ENCODE data around the gene FOXP1.

- TF ChIP-seq, protein P1, sequence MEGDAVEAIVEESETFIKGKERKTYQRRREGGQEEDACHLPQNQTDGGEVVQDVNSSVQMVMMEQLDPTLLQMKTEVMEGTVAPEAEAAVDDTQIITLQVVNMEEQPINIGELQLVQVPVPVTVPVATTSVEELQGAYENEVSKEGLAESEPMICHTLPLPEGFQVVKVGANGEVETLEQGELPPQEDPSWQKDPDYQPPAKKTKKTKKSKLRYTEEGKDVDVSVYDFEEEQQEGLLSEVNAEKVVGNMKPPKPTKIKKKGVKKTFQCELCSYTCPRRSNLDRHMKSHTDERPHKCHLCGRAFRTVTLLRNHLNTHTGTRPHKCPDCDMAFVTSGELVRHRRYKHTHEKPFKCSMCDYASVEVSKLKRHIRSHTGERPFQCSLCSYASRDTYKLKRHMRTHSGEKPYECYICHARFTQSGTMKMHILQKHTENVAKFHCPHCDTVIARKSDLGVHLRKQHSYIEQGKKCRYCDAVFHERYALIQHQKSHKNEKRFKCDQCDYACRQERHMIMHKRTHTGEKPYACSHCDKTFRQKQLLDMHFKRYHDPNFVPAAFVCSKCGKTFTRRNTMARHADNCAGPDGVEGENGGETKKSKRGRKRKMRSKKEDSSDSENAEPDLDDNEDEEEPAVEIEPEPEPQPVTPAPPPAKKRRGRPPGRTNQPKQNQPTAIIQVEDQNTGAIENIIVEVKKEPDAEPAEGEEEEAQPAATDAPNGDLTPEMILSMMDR (IDR thresholded peaks at IDR 0.05): no peak
- no peak for TF ChIP-seq POLR2A (IDR thresholded peaks at IDR 0.05; ENCODE audit: low read depth)
- TF ChIP-seq POLR2AphosphoS5 (IDR thresholded peaks at IDR 0.05): peak in 1 of 2 donors; percentile 31
Measured at GRCh38 chr3:71107926-71108325, 475.6 kb downstream of the FOXP1 start.

All from esophagus muscularis mucosa (tissue), 3 donors.